ENCODE data around the gene MAD2L1BP. TPM values are rescaled to one million over a fixed set of nuclear protein-coding genes. Genes with fewer than 3 reads are reported as not detected.

MAD2L1BP gene
- total and polyA plus RNA-seq, 2 of the 4 experiments (the other 2 are of a cell fraction), result 28.1 to 50.2 TPM

DNA sequence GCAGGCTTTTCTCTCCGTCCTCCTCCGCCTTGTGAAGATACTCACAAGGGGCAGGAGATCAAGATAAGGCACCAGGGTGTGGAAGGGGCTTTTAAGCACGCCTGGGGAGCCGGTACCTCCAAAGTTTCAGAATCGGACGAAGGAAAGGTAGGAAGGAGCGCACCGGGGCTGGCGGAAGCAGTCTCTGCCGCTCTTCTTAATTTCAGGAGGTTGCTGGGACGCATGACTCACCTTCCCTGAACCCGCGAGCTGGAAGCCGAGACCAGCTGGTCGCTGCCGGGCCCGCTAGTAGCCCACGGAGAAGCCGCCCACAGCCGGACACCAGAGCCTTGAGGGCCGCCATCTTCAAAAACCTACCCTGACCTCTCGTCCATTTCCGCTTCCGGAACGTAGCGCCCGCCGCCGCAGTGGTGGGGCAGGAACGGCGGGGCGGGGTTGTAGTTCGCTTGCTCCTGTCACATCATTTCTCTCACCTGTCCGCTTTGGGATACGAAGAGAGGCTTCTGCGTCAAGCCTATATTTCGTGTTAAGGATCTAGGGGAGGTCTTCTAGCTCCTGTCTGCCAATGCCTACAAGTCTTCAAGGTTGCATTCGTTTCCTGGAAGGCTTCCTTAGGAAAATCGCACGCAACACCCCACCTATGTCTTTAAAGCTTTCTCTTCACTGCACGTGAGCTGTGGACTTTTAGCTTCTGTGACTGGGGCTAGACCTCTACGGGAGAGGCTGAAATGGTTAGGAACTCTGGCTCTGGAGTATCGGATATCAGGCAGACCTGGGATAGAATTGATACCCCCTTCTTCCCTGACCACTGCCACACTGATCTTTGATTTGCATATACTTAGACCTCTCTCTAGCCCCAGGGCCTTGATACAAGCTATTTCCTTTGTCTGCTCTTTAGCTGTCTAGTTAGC lies 52.1 kb downstream of the MAD2L1BP start, which contains the start of gene MRPS18A:
Gene MRPS18A, minus strand, starts transcription at position 355 of the 911 bp plus-strand sequence. Its CDS starts 12 bp downstream, at position 343.
- Histone ChIP-seq H3K9ac (ENCODE audit: low read depth, low read length) (peak within 1 kb of the TSS; percentile 77), H3K4ac (ENCODE audit: low read depth, low read length) (peak within 1 kb of the TSS; percentile 95), H3K9me1 (ENCODE audit: insufficient read depth, low read length) (peaks cover 10% of the 10 kb centered on the region), H2AFZ (replicated peaks; ENCODE audit: low read length, poor library complexity) (peak within 1 kb of the TSS; percentile 89), H4K91ac (ENCODE audit: insufficient read depth, low read depth, low read length) (peak within 1 kb of the TSS; percentile 89), H3K14ac (replicated peaks; ENCODE audit: low read depth, low read length) (peak within 1 kb of the TSS; percentile 96), H3K79me1 (ENCODE audit: low read depth in 1 of 2, low read length in 2 of 2) (peaks cover 33 to 56% of the 10 kb centered on the region in 2 experiments; a peak in 3 of 4 replicates), H3K36me3 (ENCODE audit: control insufficient read depth, insufficient read depth, low read length) (peaks cover 2% of the 10 kb centered on the region; the same call in 1 of the 2 replicates), H2BK5ac (ENCODE audit: low read depth, low read length, poor library complexity, severe bottlenecking) (peak within 1 kb of the TSS; percentile 19), H2BK15ac (ENCODE audit: low read depth, low read length) (peak within 1 kb of the TSS; percentile 17; the same call in 2 of the 3 replicates), H3K4me3 (ENCODE audit: insufficient read depth, low read depth, low read length) (peak within 1 kb of the TSS; percentile 82), H2BK120ac (ENCODE audit: low read depth, low read length) (peak within 1 kb of the TSS; percentile 34), H2AK9ac (replicated peaks; ENCODE audit: low read depth, low read length, poor library complexity) (peak within 1 kb of the TSS; percentile 47), H3K18ac (ENCODE audit: low read depth, low read length) (peak within 1 kb of the TSS; percentile 60), H3K4me1 (ENCODE audit: control insufficient read depth, insufficient read depth, low read length) (peaks cover 2% of the 10 kb centered on the region; the same call in 1 of the 2 replicates), H2BK20ac (ENCODE audit: low read depth, low read length) (0 out of 2 replicates have a peak within 1 kb of the TSS, but pooled peaks have one; percentile 11), H4K8ac (ENCODE audit: low read depth in 2 of 2, low read length in 2 of 2) (peak within 1 kb of the TSS; percentile 92 to 98), H3K27ac (ENCODE audit: insufficient read depth, low read length) (peak within 1 kb of the TSS; percentile 75), H2AK5ac (ENCODE audit: low read depth, low read length) (peak within 1 kb of the TSS; percentile 50), H4K20me1 (ENCODE audit: insufficient read depth, low read length) (peaks cover 13% of the 10 kb centered on the region; the same call in 1 of the 2 replicates), H3K4me2 (ENCODE audit: low read depth, low read length) (peak within 1 kb of the TSS; percentile 80), H4K5ac (ENCODE audit: low read depth, low read length) (peak within 1 kb of the TSS; percentile 99), H3K9me3 (ENCODE audit: control insufficient read depth, insufficient read depth, low read length) (no peaks in the 10 kb centered on the region), H3K23ac (ENCODE audit: low read depth, low read length) (peak within 1 kb of the TSS; percentile 65), H3K27me3 (ENCODE audit: control insufficient read depth, insufficient read depth, low read length) (no peaks in the 10 kb centered on the region), H3K56ac (ENCODE audit: extremely low read depth, insufficient read depth, low read length) (peak within 1 kb of the TSS; percentile 74)
- ATAC-seq (ENCODE audit: low read depth) (peak; percentile 99), DNase-seq (peak; percentile 80)
- no CpG with 5 or more reads among the region's 43 CpGs for WGBS, 2 experiments (ENCODE audit: extremely low coverage in 2 of 2, insufficient read length in 1 of 2)
- in situ Hi-C loops (cut with MboI; ENCODE audit: low sequenced_read_pairs), result no loop called here
- intact Hi-C loops (cut with micrococcal nuclease), result loop anchor here (5.0 kb wide), 1 partner anchor 85 kb away; the partner anchor contains the start of gene VEGFA
- no TSS peak for BruUV-seq (replicated peaks)
- ChIA-PET CTCF (interaction anchor here (0.6 kb wide), 1 partner anchor 645 kb away, joined by 3 read pairs; no protein-coding TSS in a partner anchor), POLR2A (ENCODE audit: unreplicated experiment) (no interaction called here)
- dilution Hi-C loops (cut with HindIII; ENCODE audit: low sequenced_read_pairs, unreplicated experiment), result no loop called here
- no peak for TF ChIP-seq NFE2L2 (IDR thresholded peaks at IDR 0.05; ENCODE audit: low read depth, low read length)
- no peak for TF ChIP-seq CHD1 (IDR thresholded peaks at IDR 0.05; ENCODE audit: low read depth, low read length)
- TF ChIP-seq, protein P1, sequence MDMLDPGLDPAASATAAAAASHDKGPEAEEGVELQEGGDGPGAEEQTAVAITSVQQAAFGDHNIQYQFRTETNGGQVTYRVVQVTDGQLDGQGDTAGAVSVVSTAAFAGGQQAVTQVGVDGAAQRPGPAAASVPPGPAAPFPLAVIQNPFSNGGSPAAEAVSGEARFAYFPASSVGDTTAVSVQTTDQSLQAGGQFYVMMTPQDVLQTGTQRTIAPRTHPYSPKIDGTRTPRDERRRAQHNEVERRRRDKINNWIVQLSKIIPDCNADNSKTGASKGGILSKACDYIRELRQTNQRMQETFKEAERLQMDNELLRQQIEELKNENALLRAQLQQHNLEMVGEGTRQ (IDR thresholded peaks at IDR 0.05; ENCODE audit: low read depth, low read length), result no peak
- peak; percentile 70 for TF ChIP-seq POLR2A (IDR thresholded peaks at IDR 0.05; ENCODE audit: low read depth, low read length)
- TF ChIP-seq, protein P2, sequence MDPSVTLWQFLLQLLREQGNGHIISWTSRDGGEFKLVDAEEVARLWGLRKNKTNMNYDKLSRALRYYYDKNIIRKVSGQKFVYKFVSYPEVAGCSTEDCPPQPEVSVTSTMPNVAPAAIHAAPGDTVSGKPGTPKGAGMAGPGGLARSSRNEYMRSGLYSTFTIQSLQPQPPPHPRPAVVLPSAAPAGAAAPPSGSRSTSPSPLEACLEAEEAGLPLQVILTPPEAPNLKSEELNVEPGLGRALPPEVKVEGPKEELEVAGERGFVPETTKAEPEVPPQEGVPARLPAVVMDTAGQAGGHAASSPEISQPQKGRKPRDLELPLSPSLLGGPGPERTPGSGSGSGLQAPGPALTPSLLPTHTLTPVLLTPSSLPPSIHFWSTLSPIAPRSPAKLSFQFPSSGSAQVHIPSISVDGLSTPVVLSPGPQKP (IDR thresholded peaks at IDR 0.05; ENCODE audit: borderline replicate concordance, low read depth, low read length), result no peak
- no peak for TF ChIP-seq CEBPB (IDR thresholded peaks at IDR 0.05; ENCODE audit: low read depth, low read length)
- TF ChIP-seq, protein P3, sequence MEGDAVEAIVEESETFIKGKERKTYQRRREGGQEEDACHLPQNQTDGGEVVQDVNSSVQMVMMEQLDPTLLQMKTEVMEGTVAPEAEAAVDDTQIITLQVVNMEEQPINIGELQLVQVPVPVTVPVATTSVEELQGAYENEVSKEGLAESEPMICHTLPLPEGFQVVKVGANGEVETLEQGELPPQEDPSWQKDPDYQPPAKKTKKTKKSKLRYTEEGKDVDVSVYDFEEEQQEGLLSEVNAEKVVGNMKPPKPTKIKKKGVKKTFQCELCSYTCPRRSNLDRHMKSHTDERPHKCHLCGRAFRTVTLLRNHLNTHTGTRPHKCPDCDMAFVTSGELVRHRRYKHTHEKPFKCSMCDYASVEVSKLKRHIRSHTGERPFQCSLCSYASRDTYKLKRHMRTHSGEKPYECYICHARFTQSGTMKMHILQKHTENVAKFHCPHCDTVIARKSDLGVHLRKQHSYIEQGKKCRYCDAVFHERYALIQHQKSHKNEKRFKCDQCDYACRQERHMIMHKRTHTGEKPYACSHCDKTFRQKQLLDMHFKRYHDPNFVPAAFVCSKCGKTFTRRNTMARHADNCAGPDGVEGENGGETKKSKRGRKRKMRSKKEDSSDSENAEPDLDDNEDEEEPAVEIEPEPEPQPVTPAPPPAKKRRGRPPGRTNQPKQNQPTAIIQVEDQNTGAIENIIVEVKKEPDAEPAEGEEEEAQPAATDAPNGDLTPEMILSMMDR (conservative IDR thresholded peaks at IDR 0.05; ENCODE audit: low read depth, low read length), result no peak
- no peak for TF ChIP-seq MXI1 (IDR thresholded peaks at IDR 0.05; ENCODE audit: borderline replicate concordance, low read depth, low read length)
- TF ChIP-seq BHLHE40 (IDR thresholded peaks at IDR 0.05; ENCODE audit: low read depth, low read length), result no peak
- TF ChIP-seq MAZ (IDR thresholded peaks at IDR 0.05; ENCODE audit: borderline replicate concordance, low read depth, low read length), result peak; percentile 33; the same call in 1 of the 2 replicates
- no peak for TF ChIP-seq MAFK (IDR thresholded peaks at IDR 0.05; ENCODE audit: low read depth, low read length)
- no peak for TF ChIP-seq RCOR1 (IDR thresholded peaks at IDR 0.05; ENCODE audit: insufficient replicate concordance, low read length)
- TF ChIP-seq FOS (IDR thresholded peaks at IDR 0.05; ENCODE audit: low read depth, low read length), result peak; percentile 49; the same call in 1 of the 2 replicates

All from IMR-90 (cell line).